Common myeloid progenitor, CD34-positive (primary cell): ENCODE results near the gene RPL38.

Experiments used
- CTCF ChIA-PET: fragments of 350-600 bp; sonication (Branson Sonifier 250); formaldehyde crosslinking; loops from one replicate; lab custom pipeline; 2021; ENCODE audit warnings: antibody characterized with exemption; lab: Charles Lee
- POLR2A ChIA-PET: fragments of 350-600 bp; sonication (Branson Sonifier 250); formaldehyde crosslinking; loops from one replicate; lab custom pipeline; 2021; ENCODE audit warnings: antibody characterized with exemption; lab: Charles Lee
- DNase-seq, 3 donors: peaks; one replicate each; pipeline versions ENCODE4 v3.0.0 to v3.0.0-alpha.2; 2013
- H3K27ac ChIP-seq, 2 experiments: 1 replicate in 1 of 2; 2 replicates in 1 of 2; pipeline ENCODE4 v1.7.0; 2013; ENCODE audit warnings: inconsistent platforms in 2 of 2, low read length in 2 of 2, mild to moderate bottlenecking in 2 of 2, low read depth in 1 of 2, moderate library complexity in 1 of 2; ENCODE audit not compliant: severe bottlenecking in 2 of 2, insufficient read depth in 1 of 2, poor library complexity in 1 of 2
- H3K27me3 ChIP-seq, 5 experiments: replicated peaks in 2 of 5; 1 replicate in 3 of 5; 2 replicates in 2 of 5; pipeline versions ENCODE4 v1.6.1 to v1.7.0; 2013; ENCODE audit warnings: low read length in 4 of 5, mild to moderate bottlenecking in 2 of 5, moderate library complexity in 2 of 5, inconsistent platforms in 1 of 5; ENCODE audit not compliant: insufficient read depth in 5 of 5, control insufficient read depth in 4 of 5
- H3K36me3 ChIP-seq, 4 experiments: 1 replicate in 2 of 4; 2 replicates in 2 of 4; pipeline versions ENCODE4 v1.6.1 to v1.7.0; 2013; ENCODE audit warnings: low read length in 3 of 4, control low read depth in 1 of 4, mild to moderate bottlenecking in 1 of 4; ENCODE audit not compliant: control insufficient read depth in 4 of 4, insufficient read depth in 4 of 4
- H3K4me1 ChIP-seq, 4 experiments: 1 replicate in 3 of 4; 2 replicates in 1 of 4; pipeline versions ENCODE4 v1.6.1 to v1.7.1; 2013; ENCODE audit warnings: low read length in 3 of 4, mild to moderate bottlenecking in 3 of 4, control low read depth in 1 of 4, inconsistent platforms in 1 of 4, moderate library complexity in 1 of 4; ENCODE audit not compliant: control insufficient read depth in 4 of 4, insufficient read depth in 4 of 4; ENCODE audit errors: control extremely low read depth in 1 of 4
- H3K4me3 ChIP-seq, 7 experiments: 1 replicate in 4 of 7; 2 replicates in 3 of 7; pipeline versions ENCODE4 v1.5.1 to v1.7.0; 2013; ENCODE audit warnings: mild to moderate bottlenecking in 7 of 7, low read length in 6 of 7, moderate library complexity in 6 of 7, inconsistent platforms in 2 of 7, low read depth in 2 of 7, control low read depth in 1 of 7; ENCODE audit not compliant: insufficient read depth in 4 of 7, control insufficient read depth in 1 of 7; ENCODE audit errors: extremely low read depth in 1 of 7
- H3K9me3 ChIP-seq, 5 experiments: 1 replicate in 4 of 5; 2 replicates in 1 of 5; pipeline versions ENCODE4 v1.6.1 to v1.7.1; 2013; ENCODE audit warnings: low read length in 4 of 5, mild to moderate bottlenecking in 2 of 5, inconsistent platforms in 1 of 5, low read depth in 1 of 5, moderate library complexity in 1 of 5; ENCODE audit not compliant: control insufficient read depth in 4 of 5, insufficient read depth in 2 of 5; ENCODE audit errors: control extremely low read depth in 1 of 5
- WGBS: methylation state at CpG from one replicate; pipeline ENCODE4 v1.1.5; 2013; ENCODE audit not compliant: insufficient coverage; 5-methylcytosine and 5-hydroxymethylcytosine counted together

Gene RPL38

DNA sequence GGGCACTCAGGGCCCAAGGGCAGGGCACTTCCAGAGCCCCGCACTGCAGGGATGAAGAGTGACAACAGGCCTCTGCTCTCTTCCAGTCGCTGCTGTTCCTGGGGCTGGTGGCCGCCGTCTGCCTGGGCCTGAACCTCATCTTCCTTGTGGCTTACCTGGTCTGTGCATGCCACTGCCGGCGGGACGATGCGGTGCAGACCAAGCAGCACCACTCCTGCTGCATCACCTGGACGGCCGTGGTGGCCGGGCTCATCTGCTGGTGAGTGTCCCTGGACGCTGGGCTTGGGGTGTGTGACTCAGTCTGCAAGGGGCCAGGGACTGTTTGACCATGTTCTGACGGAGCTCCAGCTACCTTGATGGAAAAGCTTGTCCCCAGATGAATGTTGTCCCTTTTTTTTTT, 18.9 kb downstream of the RPL38 start:
- peaks cover 0 to 16% (median 2%) of the 10 kb centered on the region in 4 experiments for H3K4me1 ChIP-seq
- no peaks in the 10 kb centered on the region for H3K27me3 ChIP-seq
- H3K4me3 ChIP-seq, result no peak overlapping the region
- WGBS, result 98% methylated on average over 13 of the region's 13 CpGs
- no peaks in the 10 kb centered on the region for H3K9me3 ChIP-seq
- H3K27ac ChIP-seq, result no peak overlapping the region
- no peak for DNase-seq
- CTCF ChIA-PET, result interaction anchor here (1.2 to 1.8 kb wide), 4 partner anchors 9 to 74 kb away, joined by 3 to 4 read pairs (median 3); partner anchors contain the start of gene TTYH2
- POLR2A ChIA-PET, result interaction anchor here (0.5 to 0.6 kb wide), 2 partner anchors 20 to 73 kb away, joined by 3 to 5 read pairs; no protein-coding TSS in a partner anchor
- H3K36me3 ChIP-seq, result peaks cover 0 to 2% (median under 1%) of the 10 kb centered on the region in 4 experiments

GRCh38 chr17:74223901-74224300, 20.4 kb downstream of the RPL38 start:
- Histone ChIP-seq H3K27ac (no peak overlapping the region), H3K27me3 (no peaks in the 10 kb centered on the region), H3K4me3 (no peak overlapping the region), H3K4me1 (peaks cover 0 to 12% (median 5%) of the 10 kb centered on the region in 4 experiments), H3K36me3 (peaks cover 0 to 2% (median under 1%) of the 10 kb centered on the region in 4 experiments), H3K9me3 (no peaks in the 10 kb centered on the region)
- POLR2A ChIA-PET, result no interaction called here
- CTCF ChIA-PET, result no interaction called here
- WGBS, result 97% methylated on average over 14 of the region's 14 CpGs
- DNase-seq, result no peak

GRCh38 chr17:74224959-74225725, 21.7 kb downstream of the RPL38 start:
- H3K9me3 ChIP-seq, result no peaks in the 10 kb centered on the region
- POLR2A ChIA-PET, result no interaction called here
- H3K36me3 ChIP-seq, result peaks cover 0 to 2% (median under 1%) of the 10 kb centered on the region in 4 experiments
- no peaks in the 10 kb centered on the region for H3K27me3 ChIP-seq
- H3K4me3 ChIP-seq, result no peak overlapping the region
- CTCF ChIA-PET, result interaction anchor here (1.2 to 1.4 kb wide), 2 partner anchors 11 to 16 kb away, joined by 3 read pairs; no protein-coding TSS in a partner anchor
- H3K27ac ChIP-seq, result no peak overlapping the region
- DNase-seq, result no peak
- WGBS, result 98% methylated on average over 20 of the region's 20 CpGs
- H3K4me1 ChIP-seq, result peaks cover 0 to 5% (median 3%) of the 10 kb centered on the region in 4 experiments

GRCh38 chr17:74226252-74226651, 22.8 kb downstream of the RPL38 start:
- Histone ChIP-seq H3K27ac (no peak overlapping the region), H3K36me3 (peaks cover 0 to 2% (median under 1%) of the 10 kb centered on the region in 4 experiments), H3K27me3 (no peaks in the 10 kb centered on the region), H3K4me3 (no peak overlapping the region), H3K9me3 (no peaks in the 10 kb centered on the region), H3K4me1 (peaks cover 0 to 5% (median 1%) of the 10 kb centered on the region in 4 experiments)
- POLR2A ChIA-PET, result no interaction called here
- CTCF ChIA-PET, result interaction anchor here (1.2 to 2.1 kb wide), 5 partner anchors 10 to 34 kb away, joined by 3 to 6 read pairs (median 3); partner anchors contain the start of gene RPL38
- 98% methylated on average over 3 of the region's 6 CpGs for WGBS
- DNase-seq, result no peak

- DNase-seq, result no peak
- Histone ChIP-seq H3K9me3 (no peaks in the 10 kb centered on the region), H3K4me1 (peaks cover 0 to 5% (median 1%) of the 10 kb centered on the region in 4 experiments), H3K27ac (no peak overlapping the region), H3K4me3 (no peak overlapping the region), H3K27me3 (no peaks in the 10 kb centered on the region), H3K36me3 (peaks cover 0 to 2% (median under 1%) of the 10 kb centered on the region in 4 experiments)
- ChIA-PET CTCF (interaction anchor here (1.3 to 2.1 kb wide), 4 partner anchors 9 to 33 kb away, joined by 3 to 6 read pairs (median 4); partner anchors contain the start of gene RPL38), POLR2A (no interaction called here)
- 55% methylated on average over 4 of the region's 10 CpGs for WGBS
Observed at GRCh38 chr17:74227271-74228080, 24.0 kb downstream of the RPL38 start.

DNA sequence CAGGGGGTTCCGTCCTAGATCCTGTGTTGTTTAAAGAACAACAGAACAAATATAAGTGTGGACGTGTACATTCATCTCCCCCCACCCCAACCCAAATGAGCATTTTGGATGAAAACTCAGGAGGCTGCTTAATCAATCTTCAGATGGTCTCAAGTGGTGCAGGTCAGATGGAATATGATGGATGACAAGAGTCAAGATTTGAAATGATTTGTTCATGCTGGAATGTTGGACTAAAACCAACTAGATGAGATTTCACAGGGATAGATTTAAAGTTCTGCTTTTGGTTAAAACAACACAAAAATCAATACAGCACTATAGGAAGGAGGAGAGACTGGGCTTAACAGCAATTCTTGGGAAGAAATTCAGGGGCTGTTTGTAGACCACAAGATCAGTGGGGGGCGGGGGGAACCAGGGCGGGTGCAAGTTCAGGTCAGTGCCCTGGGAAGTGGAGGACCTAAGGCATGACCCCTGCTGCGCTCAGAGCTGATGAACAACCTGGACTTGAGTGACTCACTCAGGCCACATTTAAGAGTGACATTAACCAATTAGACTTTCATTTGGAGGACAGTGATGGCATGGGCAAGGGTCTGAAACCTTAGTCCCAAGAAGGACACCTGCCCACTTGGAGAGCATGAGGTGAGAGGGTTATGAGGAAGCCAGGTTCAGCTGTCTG, 25.0 kb downstream of the RPL38 start:
- CTCF ChIA-PET, result interaction anchor here (1.6 kb wide), 1 partner anchor 10 kb away, joined by 5 read pairs; no protein-coding TSS in a partner anchor

More for the DNA sequence above, 25.0 kb downstream of the RPL38 start:
- POLR2A ChIA-PET, result no interaction called here
- Histone ChIP-seq H3K27me3 (no peaks in the 10 kb centered on the region), H3K36me3 (peaks cover 0 to 2% (median 0%) of the 10 kb centered on the region in 4 experiments), H3K9me3 (no peaks in the 10 kb centered on the region), H3K4me3 (no peak overlapping the region), H3K27ac (no peak overlapping the region), H3K4me1 (peaks cover 0 to 5% (median 1%) of the 10 kb centered on the region in 4 experiments)
- WGBS, result 96% methylated on average over 3 of the region's 5 CpGs
- no peak for DNase-seq
